Thyroid gland (tissue), 4 donors: Measurements from ENCODE around the gene PRSS27. TPM values are rescaled to one million over a fixed set of nuclear protein-coding genes. Genes with fewer than 3 reads are reported as not detected.
"Not testable (repeated sequence)": the region's sequence is repeated elsewhere in the genome, so short reads cannot be mapped to it uniquely, and the experiment has no call there.

Source experiments
- DNase-seq, 2 donors: peaks; one replicate each; pipeline ENCODE4 v3.0.0-alpha.2; 2019
- H3K27ac ChIP-seq, 3 donors: fragments of 200-600 bp; sonication (generic); 1 replicate in 2 of 3; 2 replicates in 1 of 3; pipeline ENCODE4 v1.5.1; 2016 to 2019; ENCODE audit warnings: mild to moderate bottlenecking in 1 of 3, moderate library complexity in 1 of 3
- H3K27me3 ChIP-seq: fragments of 200-600 bp; sonication (generic); one replicate; pipeline ENCODE4 v1.5.1; 2019
- H3K36me3 ChIP-seq, 2 donors: fragments of 200-600 bp; sonication (generic); one replicate each; pipeline ENCODE4 v1.5.1; 2016 to 2019
- H3K4me1 ChIP-seq, 2 donors: fragments of 200-600 bp; sonication (generic); one replicate each; pipeline ENCODE4 v1.5.1; 2017 to 2019
- H3K4me3 ChIP-seq, 3 donors: fragments of 200-600 bp; sonication (generic); replicated peaks in 1 of 3; 1 replicate in 2 of 3; 2 replicates in 1 of 3; pipeline ENCODE4 v1.5.1; 2016; ENCODE audit warnings: mild to moderate bottlenecking in 1 of 3
- H3K9me3 ChIP-seq: fragments of 200-600 bp; sonication (generic); one replicate; pipeline ENCODE4 v1.5.1; 2017
- POLR2A ChIP-seq, 2 donors: fragments of 450-650 bp; IDR thresholded peaks; one replicate each; pipeline ENCODE4 v1.6.1; 2017; ENCODE audit warnings: antibody characterized with exemption in 2 of 2, mild to moderate bottlenecking in 2 of 2, moderate library complexity in 1 of 2
- WGBS, 2 donors: methylation state at CpG; one replicate each; pipeline ENCODE4 v1.1.5; 2017; 5-methylcytosine and 5-hydroxymethylcytosine counted together
- intact Hi-C: fragments of 100-400 bp; cut with DNase I; formaldehyde crosslinking; loops from one replicate; pipeline ENCODE4 v1.15.1; 2023
- total RNA-seq, 4 donors: library from RNA; depleted of rRNA; stranded (reverse); fragments of >200 nt; gene quantifications; one replicate each; pipeline ENCODE4 v1.2.3, GENCODE V29; 2016
- TF ChIP-seq, protein P1 (sequence below), 6 experiments: fragments of 200-600 bp in 3 of 6; fragments of 450-650 bp in 3 of 6; sonication (generic) in 3 of 6; IDR thresholded peaks; one replicate each; pipeline ENCODE4 v1.5.1; 2016 to 2019; ENCODE audit warnings: antibody characterized with exemption in 6 of 6, mild to moderate bottlenecking in 2 of 6, inconsistent platforms in 1 of 6, moderate library complexity in 1 of 6

PRSS27 gene
- total RNA-seq, 4 donors from 2014 or later = 1.1 to 1.5 (median 1.1) TPM; not detected in 1

DNA sequence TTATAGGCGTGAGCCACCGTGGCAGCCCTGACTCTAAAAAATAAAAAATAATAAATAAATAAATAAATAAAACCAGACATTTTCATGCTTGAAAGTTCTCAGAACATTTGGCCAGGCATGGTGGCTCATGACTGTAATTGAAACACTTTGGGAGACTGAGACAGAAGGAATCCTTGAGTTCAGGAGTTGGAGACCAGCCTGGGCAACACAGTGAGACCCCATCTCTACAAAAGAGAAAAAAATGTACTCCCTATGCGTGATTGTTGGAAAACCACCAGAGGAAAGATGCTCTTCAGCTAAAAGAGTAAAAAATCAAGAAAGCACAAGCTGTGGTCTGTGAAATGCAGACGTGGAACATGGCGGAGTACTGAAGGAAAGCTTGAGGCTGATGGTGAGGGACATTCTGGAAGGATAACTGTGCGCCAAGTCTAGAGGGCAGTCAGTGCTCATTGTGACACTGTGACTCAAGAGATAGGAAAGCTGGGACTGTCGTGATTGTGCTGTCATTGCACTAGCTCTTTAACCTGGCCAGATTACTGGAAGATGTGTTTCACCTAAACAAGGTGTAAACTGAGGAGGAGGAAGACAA is 4.2 kb upstream of the PRSS27 start:
- H3K4me3 ChIP-seq = no peak overlapping the region
- TF ChIP-seq, protein P1, sequence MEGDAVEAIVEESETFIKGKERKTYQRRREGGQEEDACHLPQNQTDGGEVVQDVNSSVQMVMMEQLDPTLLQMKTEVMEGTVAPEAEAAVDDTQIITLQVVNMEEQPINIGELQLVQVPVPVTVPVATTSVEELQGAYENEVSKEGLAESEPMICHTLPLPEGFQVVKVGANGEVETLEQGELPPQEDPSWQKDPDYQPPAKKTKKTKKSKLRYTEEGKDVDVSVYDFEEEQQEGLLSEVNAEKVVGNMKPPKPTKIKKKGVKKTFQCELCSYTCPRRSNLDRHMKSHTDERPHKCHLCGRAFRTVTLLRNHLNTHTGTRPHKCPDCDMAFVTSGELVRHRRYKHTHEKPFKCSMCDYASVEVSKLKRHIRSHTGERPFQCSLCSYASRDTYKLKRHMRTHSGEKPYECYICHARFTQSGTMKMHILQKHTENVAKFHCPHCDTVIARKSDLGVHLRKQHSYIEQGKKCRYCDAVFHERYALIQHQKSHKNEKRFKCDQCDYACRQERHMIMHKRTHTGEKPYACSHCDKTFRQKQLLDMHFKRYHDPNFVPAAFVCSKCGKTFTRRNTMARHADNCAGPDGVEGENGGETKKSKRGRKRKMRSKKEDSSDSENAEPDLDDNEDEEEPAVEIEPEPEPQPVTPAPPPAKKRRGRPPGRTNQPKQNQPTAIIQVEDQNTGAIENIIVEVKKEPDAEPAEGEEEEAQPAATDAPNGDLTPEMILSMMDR (IDR thresholded peaks at IDR 0.05) = no peak
- no peak for TF ChIP-seq POLR2A (IDR thresholded peaks at IDR 0.05)
- intact Hi-C loops = no loop called here
- 79 to 83% methylated on average over 7 of the region's 7 CpGs for WGBS, 2 donors
- H3K27ac ChIP-seq = no peak overlapping the region
- peaks cover 4 to 21% of the 10 kb centered on the region in 2 donors for H3K4me1 ChIP-seq
- H3K9me3 ChIP-seq = no peaks in the 10 kb centered on the region
- DNase-seq = no peak
- H3K36me3 ChIP-seq = no peaks in the 10 kb centered on the region
- no peaks in the 10 kb centered on the region for H3K27me3 ChIP-seq

DNA sequence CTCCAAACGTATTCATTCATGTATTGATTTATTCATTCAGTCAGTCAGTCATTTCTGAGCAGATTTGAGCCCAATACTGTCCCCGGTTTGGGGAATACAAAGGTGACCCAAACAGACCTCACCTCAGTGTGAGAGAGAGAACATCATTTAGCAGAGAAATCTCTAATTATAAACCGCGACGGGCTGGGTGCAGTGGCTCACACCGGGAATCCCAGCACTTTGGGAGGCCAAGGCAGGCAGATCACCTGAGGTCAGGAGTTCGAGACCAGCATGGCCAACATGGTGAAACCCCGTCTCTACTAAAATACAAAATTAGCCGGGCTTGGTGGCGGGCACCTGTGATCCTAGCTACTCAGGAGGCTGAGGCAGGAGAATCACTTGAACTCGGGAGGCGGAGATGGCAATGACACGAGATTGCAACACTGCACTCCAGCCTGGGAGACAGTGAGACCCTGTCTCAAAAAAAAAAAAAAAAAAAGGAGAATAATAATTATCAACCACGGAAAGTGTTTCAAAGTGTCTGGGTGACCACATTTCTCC is 1.7 kb upstream of the PRSS27 start:
- H3K27me3 ChIP-seq, DNase-seq, H3K36me3 ChIP-seq, H3K9me3 ChIP-seq, intact Hi-C loops: not testable (repeated sequence)
- Histone ChIP-seq H3K4me1 (peaks cover 4 to 24% of the 10 kb centered on the region in 2 donors), H3K27ac (peak overlapping the region in 1 of 3 donors; percentile 65), H3K4me3 (peak overlapping the region in 1 of 3 donors; percentile 52)
- 42 to 46% methylated on average over 14 of the region's 14 CpGs for WGBS, 2 donors

DNA sequence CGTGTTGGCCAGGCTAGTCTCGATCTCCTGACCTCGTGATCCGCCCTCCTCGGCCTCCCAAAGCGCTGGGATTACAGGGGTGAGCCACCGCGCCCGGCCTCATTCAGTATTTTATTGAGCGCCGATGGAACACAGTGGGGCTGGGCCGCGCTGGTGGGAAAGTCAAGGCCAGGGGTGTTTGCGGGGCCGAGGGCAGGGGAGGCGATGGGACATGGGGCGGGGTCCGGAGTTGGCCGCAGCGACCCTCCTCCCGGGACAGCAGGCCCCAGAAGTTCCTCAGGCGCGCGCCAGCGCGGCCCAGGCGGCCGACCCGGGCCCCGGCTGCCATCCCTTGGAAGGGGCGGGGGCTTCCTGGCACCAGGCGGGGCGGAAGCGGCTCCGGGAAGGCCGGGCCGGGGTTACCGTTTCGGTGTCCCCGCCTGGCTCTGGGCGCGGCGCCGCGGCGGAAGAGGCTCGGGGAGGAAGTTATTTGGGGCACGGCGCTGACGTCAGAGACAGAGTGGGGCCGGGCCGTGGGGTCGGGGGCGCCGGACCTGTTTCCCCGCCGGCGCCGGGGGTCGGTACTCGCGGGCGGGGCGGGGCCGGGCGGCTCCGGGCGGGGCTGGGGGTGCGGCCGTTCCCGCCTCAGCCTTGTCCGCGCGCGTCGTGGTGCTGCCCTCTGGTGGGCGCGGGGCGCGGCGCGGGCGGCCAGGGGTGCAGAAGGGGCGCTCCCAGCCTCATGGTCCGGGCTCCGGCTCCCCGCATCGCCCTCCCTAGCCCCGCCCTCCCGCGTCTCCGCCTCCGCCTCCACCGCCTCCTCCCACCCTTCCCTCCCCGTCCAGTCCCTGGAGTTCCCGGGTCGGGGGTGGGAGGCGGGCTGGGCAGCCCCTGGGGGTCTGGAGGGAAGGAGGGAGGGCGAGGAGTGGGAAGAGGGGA is 952 bp upstream of the PRSS27 start:
- peak; percentile 79 to 84 for DNase-seq
- H3K9me3 ChIP-seq = no peaks in the 10 kb centered on the region
- intact Hi-C loops = no loop called here
- H3K4me1 ChIP-seq = peaks cover 4 to 24% of the 10 kb centered on the region in 2 donors
- no peak for TF ChIP-seq POLR2A (IDR thresholded peaks at IDR 0.05)
- TF ChIP-seq, protein P1 (IDR thresholded peaks at IDR 0.05) = peak in 5 of 6 experiments; percentile 17 to 98 (median 63)
- no peaks in the 10 kb centered on the region for H3K36me3 ChIP-seq
- H3K27ac ChIP-seq = peak overlapping the region; percentile 10 to 65 (median 65)
- 4 to 7% methylated on average over 18 to 34 of the region's 99 CpGs for WGBS, 2 donors
- H3K4me3 ChIP-seq = peak overlapping the region in 2 of 3 donors; percentile 48 to 52
- H3K27me3 ChIP-seq = no peaks in the 10 kb centered on the region

DNA sequence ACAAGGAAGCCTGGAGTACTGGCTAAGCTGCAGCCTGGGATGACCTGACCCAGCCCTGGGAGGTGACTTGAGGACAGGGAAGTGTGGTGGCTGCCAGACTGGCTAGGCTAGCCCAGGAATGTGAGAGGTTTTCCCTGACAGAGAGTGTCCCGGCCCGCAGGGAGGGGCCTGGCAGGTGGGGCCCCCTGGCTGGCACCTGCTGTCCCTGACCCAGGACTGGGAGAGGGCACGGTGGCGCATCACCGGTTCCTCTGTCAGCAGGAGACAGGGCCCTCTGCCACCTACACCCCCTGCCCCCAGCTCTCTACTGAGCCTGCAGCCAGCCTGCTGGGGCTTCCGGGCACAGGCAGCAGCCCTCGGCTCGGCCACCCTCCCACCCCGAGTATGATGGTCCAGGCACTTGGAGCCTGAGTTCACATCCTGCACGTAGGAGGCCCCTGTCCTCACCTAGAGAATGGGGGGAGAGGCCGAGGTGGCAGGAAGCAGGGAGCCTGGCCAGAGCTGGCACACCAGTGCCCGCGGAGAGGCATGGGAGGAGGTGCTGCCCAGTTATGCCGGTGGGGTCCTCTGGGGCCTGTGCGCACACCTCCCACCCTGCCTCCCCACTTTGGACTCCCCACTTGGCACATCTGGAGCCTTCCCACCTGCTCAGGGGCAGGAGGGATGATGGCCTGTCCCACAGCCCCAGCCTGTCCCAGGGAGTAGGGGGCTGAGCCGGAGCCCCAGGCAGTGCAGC is 528 bp downstream of the PRSS27 start:
- intact Hi-C loops = loop anchor here (5.0 kb wide), 1 partner anchor 37 kb away; the partner anchor contains the start of gene KCTD5
- Histone ChIP-seq H3K27ac (no peak overlapping the region), H3K4me3 (no peak overlapping the region), H3K9me3 (no peaks in the 10 kb centered on the region), H3K4me1 (peaks cover 4 to 30% of the 10 kb centered on the region in 2 donors), H3K27me3 (no peaks in the 10 kb centered on the region), H3K36me3 (no peaks in the 10 kb centered on the region)
- no peak for DNase-seq
- TF ChIP-seq, protein P1 (IDR thresholded peaks at IDR 0.05) = no peak
- TF ChIP-seq POLR2A (IDR thresholded peaks at IDR 0.05) = no peak
- WGBS, 2 donors = 70 to 73% methylated on average over 6 to 8 of the region's 16 CpGs
